HG03175 (cell line): Measurements from ENCODE around the gene PRSS33.

Experiments used
- ATAC-seq: cut with Tn5 transposase; IDR thresholded peaks from one replicate; pipeline ENCODE4 v1.9.1; 2021; ENCODE audit warnings: mild to moderate bottlenecking, moderate library complexity; ENCODE audit not compliant: unreplicated experiment

The PRSS33 gene

GRCh38 chr16:2745116-2745890 is 42.1 kb downstream of the PRSS33 start:
- ATAC-seq: no peak

GRCh38 chr16:2744711-2745110 is 42.6 kb downstream of the PRSS33 start:
- ATAC-seq: no peak

- ATAC-seq: no peak
Observed at GRCh38 chr16:2743007-2743810, 44.2 kb downstream of the PRSS33 start.

GRCh38 chr16:2742323-2743006 is 44.9 kb downstream of the PRSS33 start:
- ATAC-seq: no peak

GRCh38 chr16:2741168-2741567 is 46.2 kb downstream of the PRSS33 start:
- ATAC-seq: no peak

- ATAC-seq: no peak
Observed at GRCh38 chr16:2740476-2740875, 46.9 kb downstream of the PRSS33 start.

GRCh38 chr16:2739625-2740430 is 47.5 kb downstream of the PRSS33 start:
- no peak for ATAC-seq

GRCh38 chr16:2738615-2739014 is 48.7 kb downstream of the PRSS33 start:
- ATAC-seq: no peak

GRCh38 chr16:2737895-2738418 is 49.4 kb downstream of the PRSS33 start:
- no peak for ATAC-seq

GRCh38 chr16:2737238-2737605 is 50.1 kb downstream of the PRSS33 start:
- ATAC-seq: no peak

GRCh38 chr16:2736476-2737237 is 50.7 kb downstream of the PRSS33 start:
- no peak for ATAC-seq

- no peak for ATAC-seq
Observed at GRCh38 chr16:2734844-2735515, 52.4 kb downstream of the PRSS33 start.
